ENCODE measurements around the gene STOX2.
"Not testable (repeated sequence)": the region's sequence is repeated elsewhere in the genome, so short reads cannot be mapped to it uniquely, and the experiment has no call there.

STOX2 gene

GRCh38 chr4:184016759-184017668 lies 111.9 kb downstream of the STOX2 start:
- no peak overlapping the region for H3K4me3 ChIP-seq (ENCODE audit: low read depth, low read length)

- H3K4me3 ChIP-seq (ENCODE audit: low read depth, low read length) = no peak overlapping the region
Measured at GRCh38 chr4:184019076-184019475, 114.0 kb downstream of the STOX2 start.

- no peak overlapping the region for H3K4me3 ChIP-seq (ENCODE audit: low read depth, low read length)
Measured at GRCh38 chr4:184019667-184020623, 114.8 kb downstream of the STOX2 start.

DNA sequence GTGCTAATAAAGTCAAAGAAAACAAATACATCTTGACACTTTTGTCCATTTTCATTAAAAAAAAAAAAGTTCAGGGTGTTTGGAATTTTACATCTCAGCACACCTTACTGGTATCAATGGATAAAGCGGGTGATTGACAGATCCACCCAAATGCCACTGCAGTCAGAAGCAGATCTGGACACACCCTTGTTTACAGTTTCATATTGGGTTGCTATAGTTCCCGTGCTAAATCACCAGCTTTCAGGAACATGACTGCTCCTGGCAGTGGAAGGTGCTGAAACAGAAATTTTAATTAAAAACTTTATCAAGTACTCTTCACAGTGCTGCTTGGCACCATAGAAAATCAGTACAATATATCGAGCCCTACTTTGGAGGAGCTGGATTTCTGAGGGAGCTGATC lies 116.3 kb downstream of the STOX2 start:
- no peak overlapping the region for H3K4me3 ChIP-seq (ENCODE audit: low read depth, low read length)

GRCh38 chr4:184022679-184023383 lies 117.7 kb downstream of the STOX2 start:
- H3K4me3 ChIP-seq (ENCODE audit: low read depth, low read length) = no peak overlapping the region

GRCh38 chr4:184024637-184025036 lies 119.5 kb downstream of the STOX2 start:
- H3K4me3 ChIP-seq (ENCODE audit: low read depth, low read length) = no peak overlapping the region

DNA sequence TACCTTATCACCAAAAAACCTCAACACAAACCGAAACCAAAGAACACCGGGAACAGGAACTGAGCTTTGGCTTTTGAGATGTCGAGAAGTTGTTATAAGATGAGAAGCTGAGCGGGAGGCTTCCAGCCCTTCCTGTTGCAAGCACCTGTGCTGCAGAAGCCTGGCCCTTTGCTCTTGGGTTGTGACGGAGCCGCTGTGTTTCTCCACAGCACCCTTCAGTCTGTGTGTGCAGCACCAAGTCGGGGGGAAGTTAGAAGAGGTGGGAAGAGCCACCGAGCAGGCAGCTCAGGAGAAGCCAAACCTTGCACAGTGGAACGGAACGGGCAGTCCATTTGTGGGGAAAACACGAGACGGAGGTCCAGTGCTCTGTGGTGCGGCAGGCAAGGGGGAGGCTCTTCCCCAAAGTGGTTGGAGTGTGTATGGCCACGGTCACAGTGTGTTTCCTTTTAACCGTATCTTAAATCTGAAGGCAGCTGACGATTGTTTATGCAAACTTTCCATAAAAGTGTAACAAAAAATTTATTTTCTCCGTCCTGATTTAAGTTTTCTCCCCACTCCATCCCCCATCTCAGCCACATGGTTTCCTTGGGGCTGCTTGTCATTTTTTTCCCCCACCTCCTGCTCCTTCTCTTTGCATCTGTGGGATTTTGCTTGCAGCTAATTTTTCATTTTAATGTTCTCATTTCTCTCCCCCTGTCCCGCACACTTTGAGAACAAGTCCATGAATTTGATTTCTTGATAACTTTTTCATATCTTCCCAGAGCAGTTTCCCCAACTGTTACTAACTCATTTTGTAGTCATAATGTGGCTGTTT lies 123.7 kb downstream of the STOX2 start:
- H3K4me3 ChIP-seq (ENCODE audit: low read depth, low read length) = no peak overlapping the region

GRCh38 chr4:184030036-184030435 lies 124.9 kb downstream of the STOX2 start:
- no peak overlapping the region for H3K4me3 ChIP-seq (ENCODE audit: low read depth, low read length)

DNA sequence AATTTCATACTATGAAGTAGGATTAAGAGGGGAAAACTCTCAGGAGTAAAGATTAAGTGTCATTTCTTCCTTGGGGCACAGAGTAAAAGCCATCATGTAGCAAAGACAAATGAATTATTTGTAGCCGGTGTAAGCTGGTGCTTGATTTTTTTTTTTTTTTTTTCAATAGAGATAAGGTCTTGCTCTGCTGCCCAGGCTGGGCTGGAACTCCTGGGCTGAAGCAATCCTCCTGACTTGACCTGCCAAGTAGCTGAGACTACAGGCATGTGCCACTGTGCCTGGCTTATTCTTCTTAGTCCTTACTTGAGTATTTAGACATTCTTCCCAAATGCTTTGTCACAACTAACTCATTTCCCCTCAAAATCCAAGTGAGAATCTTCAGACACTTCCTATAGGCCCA lies 125.7 kb downstream of the STOX2 start:
- H3K4me3 ChIP-seq (ENCODE audit: low read depth, low read length) = no peak overlapping the region

DNA sequence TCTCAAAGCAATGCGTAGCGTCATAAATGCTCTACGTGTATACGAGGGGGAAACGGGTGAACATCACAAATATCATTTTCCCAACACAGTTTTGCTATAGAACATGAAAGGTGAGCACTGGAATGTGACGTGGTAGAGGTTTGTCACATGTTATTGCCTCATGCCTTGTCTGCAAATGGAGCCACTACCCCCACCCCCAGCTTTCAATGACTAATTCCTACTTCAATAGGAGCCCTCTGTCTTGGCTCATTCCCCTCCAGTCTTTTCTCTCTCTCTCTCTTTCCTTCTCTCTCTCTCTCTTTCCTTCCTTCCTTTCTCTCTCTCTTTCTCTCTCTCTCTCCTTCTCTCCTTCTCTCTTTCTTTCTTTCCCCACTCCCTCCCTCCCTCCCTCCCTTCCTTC lies 127.0 kb downstream of the STOX2 start:
- no peak overlapping the region for H3K4me3 ChIP-seq (ENCODE audit: low read depth, low read length)

- peak overlapping the region; percentile 18 for H3K4me3 ChIP-seq (ENCODE audit: low read depth, low read length)
Measured at GRCh38 chr4:184039963-184040383, 134.9 kb downstream of the STOX2 start.

GRCh38 chr4:184041156-184041555 lies 136.0 kb downstream of the STOX2 start:
- no peak overlapping the region for H3K4me3 ChIP-seq (ENCODE audit: low read depth, low read length)

GRCh38 chr4:184046148-184046547 lies 141.0 kb downstream of the STOX2 start:
- H3K4me3 ChIP-seq (ENCODE audit: low read depth, low read length) = no peak overlapping the region

DNA sequence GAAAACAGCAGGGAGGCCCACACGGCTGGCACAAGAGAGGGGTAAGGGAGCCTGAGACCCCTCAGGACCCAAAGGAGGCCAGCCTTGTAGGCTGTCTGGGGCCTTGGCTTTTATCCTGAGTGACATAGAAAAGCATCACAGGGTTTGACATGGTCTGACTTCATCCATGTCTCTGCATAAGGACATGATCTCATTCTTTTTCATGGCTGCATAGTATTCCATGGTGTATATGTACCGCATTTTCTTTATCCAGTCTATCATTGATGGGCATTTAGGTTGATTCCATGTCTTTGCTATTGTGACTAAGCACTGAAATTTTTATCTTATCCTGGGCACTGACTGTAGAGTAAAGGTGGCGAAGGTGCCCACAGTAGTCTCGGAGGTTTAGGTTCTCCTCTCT lies 146.2 kb downstream of the STOX2 start:
- H3K4me3 ChIP-seq (ENCODE audit: low read depth, low read length) = not testable (repeated sequence)

DNA sequence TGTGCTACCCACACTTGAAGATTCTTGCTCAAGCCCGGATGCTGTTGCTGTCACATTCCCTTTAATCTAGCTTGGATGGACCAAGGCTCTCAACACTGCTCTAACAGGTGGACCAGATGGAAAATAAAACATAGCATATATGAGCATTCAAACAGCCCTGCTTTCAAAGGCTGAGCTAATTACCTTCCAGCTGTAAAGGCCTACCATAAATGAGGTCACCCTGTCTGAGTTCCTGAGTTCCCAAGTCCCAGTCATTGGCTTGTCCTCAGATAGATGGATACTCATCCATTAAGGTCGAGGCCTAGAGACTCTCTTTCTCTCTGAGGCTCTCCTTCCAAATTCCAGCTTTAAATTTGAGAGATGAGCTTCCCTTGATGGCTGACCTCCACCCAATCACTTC lies 147.5 kb downstream of the STOX2 start:
- H3K4me3 ChIP-seq (ENCODE audit: low read depth, low read length) = no peak overlapping the region

DNA sequence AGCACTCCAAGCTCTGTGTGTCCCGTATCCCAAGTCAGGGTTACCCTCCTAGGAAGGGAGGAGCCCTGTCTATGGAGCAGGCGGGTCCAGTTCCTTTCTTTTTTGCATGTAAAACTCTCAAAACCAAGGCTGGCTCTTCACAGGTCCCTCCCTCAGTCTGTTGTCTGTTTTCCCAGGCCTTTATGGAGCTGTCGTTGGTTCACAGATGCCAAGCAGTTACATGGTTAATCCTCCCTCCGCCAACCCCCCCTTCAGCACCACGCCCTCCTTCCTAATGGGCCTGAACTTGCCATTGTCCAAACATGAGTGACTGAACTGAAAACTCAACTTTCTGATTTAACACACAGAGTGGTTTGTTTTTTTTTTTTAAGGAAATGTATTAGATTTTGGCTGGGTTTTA lies 148.3 kb downstream of the STOX2 start:
- H3K4me3 ChIP-seq (ENCODE audit: low read depth, low read length) = no peak overlapping the region

- H3K4me3 ChIP-seq (ENCODE audit: low read depth, low read length) = no peak overlapping the region
Measured at GRCh38 chr4:184056877-184057276, 151.8 kb downstream of the STOX2 start.

DNA sequence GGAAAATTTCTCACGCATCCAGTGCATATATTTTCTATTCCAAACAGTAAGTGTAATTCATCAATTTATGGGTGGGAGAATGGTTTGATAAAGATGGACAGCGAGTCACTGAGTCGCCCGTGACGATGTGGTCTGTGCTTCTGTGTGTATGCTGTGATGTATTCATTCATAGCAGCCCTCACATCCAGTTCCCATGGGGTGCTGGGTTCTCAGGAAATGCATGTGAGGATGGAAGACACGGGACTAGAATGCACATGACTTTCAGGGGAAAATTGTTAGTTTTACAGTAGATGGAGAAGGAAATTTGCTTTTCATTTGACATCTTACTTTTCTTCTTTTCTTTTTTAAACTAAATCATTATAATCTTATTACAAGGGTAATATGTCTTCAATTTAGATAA lies 152.9 kb downstream of the STOX2 start:
- no peak overlapping the region for H3K4me3 ChIP-seq (ENCODE audit: low read depth, low read length)

- no peak overlapping the region for H3K4me3 ChIP-seq (ENCODE audit: low read depth, low read length)
Measured at GRCh38 chr4:184059099-184059498, 154.0 kb downstream of the STOX2 start.

DNA sequence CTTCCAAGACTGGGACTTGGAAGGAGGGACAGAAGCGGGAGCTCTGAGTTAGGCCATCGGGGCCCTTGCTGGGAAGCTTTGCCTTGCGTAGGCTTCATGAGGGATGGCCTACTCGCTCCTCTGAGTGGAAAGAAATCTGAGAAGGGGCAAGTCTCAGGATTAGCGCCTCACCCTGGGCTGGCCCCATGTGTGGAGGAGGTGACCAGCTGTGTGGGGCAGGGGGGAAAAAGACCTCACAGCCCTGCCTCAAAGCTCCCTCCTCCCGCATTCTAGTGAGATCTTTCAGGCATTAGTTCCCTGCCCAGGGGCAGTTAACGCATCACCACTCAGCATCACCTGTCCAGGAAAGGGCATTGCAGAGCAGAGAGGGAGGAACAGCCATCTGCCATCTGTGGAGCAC lies 156.5 kb downstream of the STOX2 start:
- no peak overlapping the region for H3K4me3 ChIP-seq (ENCODE audit: low read depth, low read length)

All from iPS-11a (cell line).